H1 (cell line): Measurements from ENCODE around the gene CGRRF1. TPM values are rescaled to one million over a fixed set of nuclear protein-coding genes. Genes with fewer than 3 reads are reported as not detected.

ENCODE experiments used
- CTCF ChIA-PET: fragments of 300-600 bp; sonication (Branson Sonifier 250); formaldehyde crosslinking; loops from one replicate; lab custom pipeline; 2021; ENCODE audit not compliant: partially characterized antibody; lab: Charles Lee
- POLR2A ChIA-PET: fragments of 300-600 bp; sonication (Branson Sonifier 250); formaldehyde crosslinking; loops from one replicate; lab custom pipeline; 2021; ENCODE audit warnings: inconsistent platforms; ENCODE audit not compliant: partially characterized antibody; lab: Charles Lee
- DNase-seq, 2 experiments: peaks; one replicate each; pipeline versions ENCODE4 v3.0.0 to v3.0.0-alpha.2; 2010 to 2022; ENCODE audit warnings: low spot score in 2 of 2, low read depth in 1 of 2, mixed read lengths in 1 of 2
- FAIRE-seq: peaks from 2 replicates; lab custom pipeline; 2011; peaks lifted over from hg19 to GRCh38; lab: Jason Lieb, UNC
- H2AFZ ChIP-seq: 2 replicates; pipeline ENCODE4 v1.8.1; 2012; ENCODE audit warnings: low read length, inconsistent platforms
- H2AK5ac ChIP-seq: 2 replicates; pipeline ENCODE4 v1.6.1; 2013; ENCODE audit warnings: low read depth, low read length
- H2BK120ac ChIP-seq: replicated peaks from 2 replicates; pipeline ENCODE3; 2013; ENCODE audit warnings: low read depth, low read length, inconsistent platforms
- H2BK12ac ChIP-seq: 2 replicates; pipeline ENCODE4 v1.6.1; 2013; ENCODE audit warnings: low read depth, low read length
- H2BK15ac ChIP-seq: 2 replicates; pipeline ENCODE4 v1.6.1; 2013; ENCODE audit warnings: low read length
- H2BK20ac ChIP-seq: 2 replicates; pipeline ENCODE4 v1.6.1; 2013; ENCODE audit warnings: low read length
- H2BK5ac ChIP-seq: 2 replicates; pipeline ENCODE4 v1.6.1; 2013; ENCODE audit warnings: low read depth, low read length
- H3K14ac ChIP-seq: 2 replicates; pipeline ENCODE4 v1.6.1; 2013; ENCODE audit warnings: inconsistent platforms; ENCODE audit not compliant: insufficient read length
- H3K18ac ChIP-seq: 2 replicates; pipeline ENCODE4 v1.6.1; 2013; ENCODE audit warnings: low read length; ENCODE audit errors: extremely low read depth
- H3K23ac ChIP-seq: 2 replicates; pipeline ENCODE4 v1.6.1; 2013; ENCODE audit warnings: inconsistent platforms; ENCODE audit not compliant: insufficient read length
- H3K23me2 ChIP-seq: 2 replicates; pipeline ENCODE4 v1.6.1; 2013; ENCODE audit warnings: low read depth, low read length
- H3K27ac ChIP-seq: 2 replicates; pipeline ENCODE4 v1.6.1; 2011; ENCODE audit warnings: low read depth, low read length, inconsistent platforms
- H3K27me3 ChIP-seq, 4 experiments: replicated peaks in 1 of 4; 1 replicate in 1 of 4; 2 replicates in 3 of 4; pipeline versions ENCODE4 v1.6.1 to v1.8.1; 2011 to 2013; ENCODE audit warnings: low read length in 3 of 4, mild to moderate bottlenecking in 3 of 4, inconsistent platforms in 2 of 4, mixed read lengths in 2 of 4, moderate library complexity in 1 of 4; ENCODE audit not compliant: control insufficient read depth in 3 of 4, insufficient read depth in 3 of 4; ENCODE audit errors: extremely low read depth in 1 of 4
- H3K36me3 ChIP-seq, 4 experiments: 2 replicates each; pipeline versions ENCODE4 v1.6.1 to v1.8.1; 2011 to 2013; ENCODE audit warnings: mild to moderate bottlenecking in 4 of 4, low read length in 3 of 4, moderate library complexity in 2 of 4, control low read depth in 1 of 4, inconsistent platforms in 1 of 4; ENCODE audit not compliant: insufficient read depth in 4 of 4, control insufficient read depth in 2 of 4
- H3K4ac ChIP-seq: replicated peaks from 2 replicates; pipeline ENCODE3; 2013; ENCODE audit warnings: low read length, low read depth, mixed read lengths, inconsistent platforms; ENCODE audit not compliant: insufficient read length
- H3K4me1 ChIP-seq, 4 experiments: replicated peaks in 1 of 4; 1 replicate in 1 of 4; 2 replicates in 3 of 4; pipeline versions ENCODE4 v1.6.1 to v1.8.1; 2011 to 2013; ENCODE audit warnings: low read length in 3 of 4, inconsistent platforms in 2 of 4, mixed read lengths in 1 of 4; ENCODE audit not compliant: insufficient read depth in 4 of 4, control insufficient read depth in 3 of 4
- H3K4me2 ChIP-seq, 2 experiments: 2 replicates each; pipeline versions ENCODE4 v1.6.1 to v1.8.1; 2011 to 2013; ENCODE audit warnings: low read depth in 2 of 2, low read length in 2 of 2, control low read depth in 1 of 2, inconsistent platforms in 1 of 2, mild to moderate bottlenecking in 1 of 2; ENCODE audit not compliant: insufficient read depth in 1 of 2
- H3K4me3 ChIP-seq, 4 experiments: fragments of 200-600, 300-600 bp in 1 of 4; sonication (generic), shearing (Covaris generic), sonication (Bioruptor Twin) in 1 of 4; 2 replicates each; pipeline versions ENCODE4 v1.5.1 to v1.8.1; 2011 to 2016; ENCODE audit warnings: low read length in 4 of 4, low read depth in 3 of 4, control low read depth in 2 of 4, inconsistent platforms in 2 of 4, mild to moderate bottlenecking in 2 of 4, mixed read lengths in 1 of 4, moderate library complexity in 1 of 4; ENCODE audit not compliant: insufficient read depth in 2 of 4; ENCODE audit errors: extremely low read depth in 1 of 4
- H3K56ac ChIP-seq: replicated peaks from 2 replicates; pipeline ENCODE3; 2013; ENCODE audit warnings: low read depth, mild to moderate bottlenecking, mixed read lengths, low read length, inconsistent platforms; ENCODE audit not compliant: insufficient read length
- H3K79me1 ChIP-seq: 2 replicates; pipeline ENCODE4 v1.6.1; 2013; ENCODE audit warnings: low read depth, low read length, control low read depth
- H3K79me2 ChIP-seq, 2 experiments: 2 replicates each; pipeline versions ENCODE4 v1.6.1 to v1.8.1; 2012 to 2013; ENCODE audit warnings: low read length in 2 of 2, mild to moderate bottlenecking in 2 of 2, inconsistent platforms in 1 of 2; ENCODE audit not compliant: insufficient read depth in 2 of 2, control insufficient read depth in 1 of 2
- H3K9ac ChIP-seq, 4 experiments: replicated peaks in 1 of 4; 1 replicate in 1 of 4; 2 replicates in 3 of 4; pipeline versions ENCODE4 v1.6.1 to v1.8.1; 2011 to 2013; ENCODE audit warnings: low read depth in 3 of 4, low read length in 3 of 4, control low read depth in 2 of 4, mild to moderate bottlenecking in 2 of 4, moderate library complexity in 2 of 4, inconsistent platforms in 1 of 4; ENCODE audit errors: extremely low read depth in 1 of 4
- H3K9me3 ChIP-seq, 2 experiments: 2 replicates each; pipeline versions ENCODE4 v1.6.1 to v1.8.1; 2012 to 2013; ENCODE audit warnings: mild to moderate bottlenecking in 2 of 2, moderate library complexity in 2 of 2, control low read depth in 1 of 2, inconsistent platforms in 1 of 2, low read depth in 1 of 2, low read length in 1 of 2, mixed read lengths in 1 of 2; ENCODE audit not compliant: insufficient read depth in 2 of 2
- H4K20me1 ChIP-seq, 2 experiments: replicated peaks in 1 of 2; 2 replicates each; pipeline versions ENCODE3 to v1.8.1; 2011 to 2013; ENCODE audit warnings: inconsistent platforms in 2 of 2, low read length in 2 of 2, mild to moderate bottlenecking in 1 of 2; ENCODE audit not compliant: insufficient read depth in 2 of 2, control insufficient read depth in 1 of 2
- H4K5ac ChIP-seq: 2 replicates; pipeline ENCODE4 v1.6.1; 2013; ENCODE audit warnings: low read length, low read depth, mixed read lengths, inconsistent platforms; ENCODE audit not compliant: insufficient read length
- H4K8ac ChIP-seq: 2 replicates; pipeline ENCODE4 v1.8.0; 2013; ENCODE audit warnings: mild to moderate bottlenecking, moderate library complexity, low read length, inconsistent platforms; ENCODE audit not compliant: insufficient read depth; ENCODE audit errors: extremely low read depth
- H4K91ac ChIP-seq: replicated peaks from 2 replicates; pipeline ENCODE3; 2013; ENCODE audit warnings: low read length, mixed read lengths, inconsistent platforms; ENCODE audit not compliant: insufficient read length
- WGBS, 2 experiments: shearing (Covaris generic) in 1 of 2; methylation state at CpG; one replicate each; pipeline versions ENCODE4 v1.1.6 to v1.1.7; 2013 to 2015; ENCODE audit warnings: low lambda C conversion rate in 2 of 2, mixed read lengths in 2 of 2, inconsistent platforms in 1 of 2, low coverage in 1 of 2, missing lambda C conversion rate in 1 of 2; ENCODE audit not compliant: insufficient replicate concordance in 2 of 2, insufficient coverage in 1 of 2, insufficient read length in 1 of 2; ENCODE audit errors: extremely low coverage in 1 of 2, missing lambda C conversion rate in 1 of 2; 5-methylcytosine and 5-hydroxymethylcytosine counted together
- polyA plus RNA-seq, 7 experiments: library from polyadenylated mRNA; depleted of rRNA in 3 of 7; stranded (reverse) in 5 of 7; unstranded in 2 of 7; fragments of >200 nt in 5 of 7; fragments of 200-250 nt in 2 of 7; gene quantifications; 1 replicate in 5 of 7; 2 replicates in 1 of 7; 4 replicates in 1 of 7; pipeline versions ENCODE4 v1.2.1 to v1.2.3, GENCODE V29; 2011 to 2013; ENCODE audit warnings: missing spikeins in 2 of 7, mixed read lengths in 2 of 7
- total RNA-seq: library from RNA; stranded (reverse); fragmentation: NEBNext Ultra II Directional; extraction: Animal tissue kit (Norgen Biotek cat#: 25700); gene quantifications from 2 replicates; pipeline ENCODE4 v1.2.1, GENCODE V29; 2021

Gene CGRRF1
- total and polyA plus RNA-seq, 2 of the 8 experiments (the other 6 are each of a cell fraction or from before 2014, with no cell fraction given): 7.4 to 20.2 TPM

- no peak overlapping the region for H2BK5ac ChIP-seq
- no peak overlapping the region for H3K4ac ChIP-seq
- H3K27me3 ChIP-seq: no peaks in the 10 kb centered on the region
- no peaks in the 10 kb centered on the region for H3K23me2 ChIP-seq
- no peak overlapping the region for H2AFZ ChIP-seq
- peaks cover 0 to 1% of the 10 kb centered on the region in 2 experiments for H4K20me1 ChIP-seq
- peaks cover 0 to 3% (median 0%) of the 10 kb centered on the region in 4 experiments; a peak in 1 of 7 replicates for H3K4me1 ChIP-seq
- no peak overlapping the region for H3K56ac ChIP-seq
- no peak overlapping the region for H2AK5ac ChIP-seq
- H4K91ac ChIP-seq: no peak overlapping the region
- no peak overlapping the region for H3K18ac ChIP-seq
- no peak overlapping the region for H2BK20ac ChIP-seq
- no peak overlapping the region for H2BK12ac ChIP-seq
- H2BK120ac ChIP-seq: no peak overlapping the region
- no peak overlapping the region for H2BK15ac ChIP-seq
- H3K79me1 ChIP-seq: no peaks in the 10 kb centered on the region
- DNase-seq: no peak
- H3K14ac ChIP-seq: no peak overlapping the region
- peaks cover 0 to 16% (median 5%) of the 10 kb centered on the region in 4 experiments; a peak in 4 of 8 replicates for H3K36me3 ChIP-seq
- H4K8ac ChIP-seq: no peak overlapping the region
- no peak overlapping the region for H3K23ac ChIP-seq
- no peak overlapping the region for H3K9ac ChIP-seq
- CTCF ChIA-PET: interaction anchor here (1.1 kb wide), 1 partner anchor 279 kb away, joined by 3 read pairs; no protein-coding TSS in a partner anchor
- WGBS, 2 experiments: 48% methylated on average over 2 of the region's 2 CpGs; no CpG with 5 or more reads in 1 of the 2 experiments
- no peak overlapping the region for H3K4me3 ChIP-seq
- POLR2A ChIA-PET: interaction anchor here (0.6 kb wide), 1 partner anchor 45 kb away, joined by 3 read pairs; no protein-coding TSS in a partner anchor
- H3K27ac ChIP-seq: no peak overlapping the region
- no peaks in the 10 kb centered on the region for H3K79me2 ChIP-seq
- no peaks in the 10 kb centered on the region for H3K9me3 ChIP-seq
- FAIRE-seq: no peak
- H4K5ac ChIP-seq: no peak overlapping the region
- peak overlapping the region in 1 of 2 experiments; percentile 12; a peak in 1 of 4 replicates for H3K4me2 ChIP-seq
Measured at GRCh38 chr14:54535646-54536045, 25.9 kb downstream of the CGRRF1 start.
